ENCODE measurements around the gene APLN. TPM values are rescaled to one million over a fixed set of nuclear protein-coding genes. Genes with fewer than 3 reads are reported as not detected.
A peak's percentile ranks its signal among the peaks of the same experiment; 100 is the strongest.

Gene APLN
- total and polyA plus RNA-seq, 2 experiments from 2014 or later = 0.43 to 1.1 TPM

DNA sequence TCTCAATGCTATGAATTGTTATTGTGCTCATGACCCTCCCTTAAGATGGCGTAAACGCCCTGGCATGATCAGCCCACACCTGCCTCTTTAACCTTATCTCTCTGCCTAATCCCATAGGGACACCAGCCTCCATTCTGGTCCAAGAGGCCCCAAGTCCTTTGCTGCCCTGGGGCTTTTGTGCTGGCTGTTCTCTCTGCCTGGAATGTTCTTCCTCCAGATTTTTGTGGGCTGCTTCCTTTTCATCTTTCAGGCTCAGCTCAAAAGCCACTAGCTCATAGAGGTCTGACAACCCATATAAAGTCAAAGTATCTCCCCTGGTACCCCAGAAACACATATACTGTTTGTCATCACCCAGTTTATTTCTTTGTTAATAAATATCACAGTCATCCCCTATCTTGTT, 42.4 kb downstream of the APLN start:
- H4K20me1 ChIP-seq (ENCODE audit: insufficient read depth) = no peaks in the 10 kb centered on the region
- no peaks in the 10 kb centered on the region for H3K79me2 ChIP-seq (ENCODE audit: insufficient read depth)
- no peaks in the 10 kb centered on the region for H3K9me2 ChIP-seq (ENCODE audit: insufficient read depth)
- no peaks in the 10 kb centered on the region for H3K4me1 ChIP-seq (ENCODE audit: insufficient read depth)
- H3K4me2 ChIP-seq (ENCODE audit: unreplicated experiment) = no peak overlapping the region
- WGBS, 2 experiments (ENCODE audit: low coverage in 1 of 2, low lambda C conversion rate in 2 of 2, missing lambda C conversion rate in 2 of 2) = 97 to 100% methylated on average over 2 of the region's 2 CpGs
- H3K27me3 ChIP-seq (replicated peaks; ENCODE audit: insufficient read depth) = no peaks in the 10 kb centered on the region
- no peak overlapping the region for H3K27ac ChIP-seq
- H3K4me3 ChIP-seq = no peak overlapping the region
- no peak overlapping the region for H3K9ac ChIP-seq
- in situ Hi-C loops (cut with MboI) = no loop called here
- no peak for TF ChIP-seq EZH2phosphoT487 (IDR thresholded peaks at IDR 0.05; ENCODE audit: insufficient read depth, low read depth)
- TF ChIP-seq EZH2 (IDR thresholded peaks at IDR 0.05; ENCODE audit: insufficient read depth, poor library complexity, severe bottlenecking) = no peak
- no peaks in the 10 kb centered on the region for H3K36me3 ChIP-seq (ENCODE audit: low read depth)
- H3K9me3 ChIP-seq (ENCODE audit: low read depth) = no peaks in the 10 kb centered on the region
- H3F3A ChIP-seq (ENCODE audit: insufficient read depth) = no peaks in the 10 kb centered on the region
- DNase-seq = no peak
- H2AFZ ChIP-seq = no peak overlapping the region

DNA sequence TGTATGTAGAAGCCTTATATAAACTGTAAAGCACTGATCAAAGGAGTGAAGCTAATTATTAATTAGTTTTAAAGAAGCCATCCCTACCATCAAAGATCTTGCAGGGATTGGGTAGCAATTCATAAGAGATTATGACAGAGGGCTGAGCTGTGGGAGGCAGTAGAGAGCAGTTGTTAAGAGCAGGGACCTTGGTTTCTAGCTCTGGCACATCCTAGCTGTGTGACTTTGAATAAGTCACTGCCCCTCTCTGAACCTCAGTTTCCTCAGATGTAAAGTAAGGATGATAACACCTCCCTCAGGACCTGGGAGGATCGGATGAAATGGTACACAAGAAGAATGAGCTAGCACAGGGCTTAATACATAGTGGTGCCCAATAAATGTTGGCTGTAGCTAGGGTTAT, 45.4 kb downstream of the APLN start:
- Histone ChIP-seq H3F3A (ENCODE audit: insufficient read depth) (no peaks in the 10 kb centered on the region), H4K20me1 (ENCODE audit: insufficient read depth) (no peaks in the 10 kb centered on the region), H3K9ac (no peak overlapping the region), H2AFZ (no peak overlapping the region), H3K79me2 (ENCODE audit: insufficient read depth) (no peaks in the 10 kb centered on the region), H3K27me3 (replicated peaks; ENCODE audit: insufficient read depth) (no peaks in the 10 kb centered on the region), H3K36me3 (ENCODE audit: low read depth) (no peaks in the 10 kb centered on the region), H3K9me2 (ENCODE audit: insufficient read depth) (no peaks in the 10 kb centered on the region), H3K4me2 (ENCODE audit: unreplicated experiment) (no peak overlapping the region), H3K9me3 (ENCODE audit: low read depth) (no peaks in the 10 kb centered on the region), H3K27ac (no peak overlapping the region), H3K4me1 (ENCODE audit: insufficient read depth) (no peaks in the 10 kb centered on the region), H3K4me3 (no peak overlapping the region)
- no peak for DNase-seq
- in situ Hi-C loops (cut with MboI) = loop anchor here (10.0 kb wide), 1 partner anchor 445 kb away; no protein-coding TSS in a partner anchor
- no peak for TF ChIP-seq EZH2 (IDR thresholded peaks at IDR 0.05; ENCODE audit: insufficient read depth, poor library complexity, severe bottlenecking)
- no peak for TF ChIP-seq EZH2phosphoT487 (IDR thresholded peaks at IDR 0.05; ENCODE audit: insufficient read depth, low read depth)
- WGBS, 2 experiments (ENCODE audit: low coverage in 1 of 2, low lambda C conversion rate in 2 of 2, missing lambda C conversion rate in 2 of 2) = 0 to 31% methylated on average over 1 of the region's 1 CpG

DNA sequence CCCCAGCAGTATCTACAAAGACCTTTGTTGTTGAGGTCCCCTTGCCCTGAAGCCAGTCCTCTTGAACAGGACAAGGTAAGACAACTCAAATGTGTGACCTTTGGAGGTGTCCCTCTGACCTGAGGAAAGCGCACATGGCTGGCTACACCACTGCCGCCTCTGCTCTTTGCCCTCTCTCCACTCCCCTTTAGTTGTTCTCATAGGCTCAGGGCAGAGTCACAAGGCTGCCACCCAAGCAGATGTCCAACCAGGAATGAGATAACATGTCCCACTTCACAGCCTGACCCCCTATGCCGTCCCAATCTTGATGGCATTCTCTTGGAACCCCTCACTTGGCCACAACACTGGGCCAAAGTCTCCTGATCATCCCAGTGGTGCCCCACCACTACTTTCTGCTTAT, 46.3 kb downstream of the APLN start:
- 67 to 70% methylated on average over 3 of the region's 3 CpGs for WGBS, 2 experiments (ENCODE audit: low coverage in 1 of 2, low lambda C conversion rate in 2 of 2, missing lambda C conversion rate in 2 of 2)
- in situ Hi-C loops (cut with MboI) = loop anchor here (10.0 kb wide), 1 partner anchor 446 kb away; no protein-coding TSS in a partner anchor

DNA sequence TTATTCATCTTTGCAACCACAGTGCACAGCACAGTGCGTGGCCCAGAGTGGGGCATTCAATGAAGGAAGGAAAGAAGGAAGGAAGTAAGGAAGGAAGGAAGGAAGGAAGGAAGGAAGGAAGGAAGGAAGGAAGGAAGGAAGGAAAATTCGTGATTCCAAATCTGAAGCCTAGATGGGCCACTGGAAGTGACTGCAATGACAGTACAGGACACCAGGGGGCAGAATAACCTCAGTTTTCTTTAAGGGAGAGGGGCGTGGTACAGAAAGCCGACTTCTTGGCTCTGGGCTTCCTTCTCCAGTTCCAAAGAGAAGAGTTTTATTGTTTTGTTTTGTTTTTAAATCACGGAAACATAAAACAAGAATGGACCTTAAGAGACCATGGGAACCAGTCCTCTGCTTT, 47.8 kb downstream of the APLN start:
- Histone ChIP-seq H3K36me3 (ENCODE audit: low read depth) (no peaks in the 10 kb centered on the region), H3K27ac (no peak overlapping the region), H3K9me3 (ENCODE audit: low read depth) (no peaks in the 10 kb centered on the region), H3K4me1 (ENCODE audit: insufficient read depth) (no peaks in the 10 kb centered on the region), H3K27me3 (replicated peaks; ENCODE audit: insufficient read depth) (no peaks in the 10 kb centered on the region), H3K9me2 (ENCODE audit: insufficient read depth) (no peaks in the 10 kb centered on the region), H3F3A (ENCODE audit: insufficient read depth) (no peaks in the 10 kb centered on the region), H4K20me1 (ENCODE audit: insufficient read depth) (no peaks in the 10 kb centered on the region), H3K9ac (no peak overlapping the region), H3K4me3 (no peak overlapping the region), H2AFZ (no peak overlapping the region), H3K4me2 (ENCODE audit: unreplicated experiment) (peak overlapping the region; percentile 35), H3K79me2 (ENCODE audit: insufficient read depth) (no peaks in the 10 kb centered on the region)
- in situ Hi-C loops (cut with MboI) = loop anchor here (10.0 kb wide), 1 partner anchor 448 kb away; no protein-coding TSS in a partner anchor
- peak; percentile 57 for DNase-seq
- TF ChIP-seq EZH2 (IDR thresholded peaks at IDR 0.05; ENCODE audit: insufficient read depth, poor library complexity, severe bottlenecking) = no peak
- no peak for TF ChIP-seq EZH2phosphoT487 (IDR thresholded peaks at IDR 0.05; ENCODE audit: insufficient read depth, low read depth)
- 0 to 4% methylated on average over 3 to 5 of the region's 5 CpGs for WGBS, 2 experiments (ENCODE audit: low coverage in 1 of 2, low lambda C conversion rate in 2 of 2, missing lambda C conversion rate in 2 of 2)

More for the DNA sequence above, 46.3 kb downstream of the APLN start:
- TF ChIP-seq EZH2 (IDR thresholded peaks at IDR 0.05; ENCODE audit: insufficient read depth, poor library complexity, severe bottlenecking) = no peak
- TF ChIP-seq EZH2phosphoT487 (IDR thresholded peaks at IDR 0.05; ENCODE audit: insufficient read depth, low read depth) = no peak
- Histone ChIP-seq H3K9ac (no peak overlapping the region), H3K27me3 (replicated peaks; ENCODE audit: insufficient read depth) (no peaks in the 10 kb centered on the region), H2AFZ (no peak overlapping the region), H3K36me3 (ENCODE audit: low read depth) (no peaks in the 10 kb centered on the region), H4K20me1 (ENCODE audit: insufficient read depth) (no peaks in the 10 kb centered on the region), H3K9me3 (ENCODE audit: low read depth) (no peaks in the 10 kb centered on the region), H3K4me3 (no peak overlapping the region), H3K4me1 (ENCODE audit: insufficient read depth) (no peaks in the 10 kb centered on the region), H3K9me2 (ENCODE audit: insufficient read depth) (no peaks in the 10 kb centered on the region), H3K79me2 (ENCODE audit: insufficient read depth) (no peaks in the 10 kb centered on the region), H3K27ac (no peak overlapping the region), H3K4me2 (ENCODE audit: unreplicated experiment) (no peak overlapping the region), H3F3A (ENCODE audit: insufficient read depth) (no peaks in the 10 kb centered on the region)
- no peak for DNase-seq

Measured in GM23248 (cell line).